SJCRH30 (cell line): ENCODE data around the gene QSOX1. TPM values are rescaled to one million over a fixed set of nuclear protein-coding genes. Genes with fewer than 3 reads are reported as not detected.

ENCODE experiments used
- DNase-seq, 2 experiments: peaks; one replicate each; pipeline ENCODE4 v3.0.0-alpha.2; 2015 to 2020
- H3K27ac ChIP-seq: fragments of 250-450 bp; sonication (Bioruptor Pico); 2 replicates; pipeline ENCODE4 v1.5.1; 2020; ENCODE audit warnings: mild to moderate bottlenecking, moderate library complexity
- H3K27me3 ChIP-seq: fragments of 250-450 bp; sonication (Bioruptor Pico); 2 replicates; pipeline ENCODE4 v1.5.1; 2020; ENCODE audit warnings: mild to moderate bottlenecking, moderate library complexity
- H3K36me3 ChIP-seq: fragments of 250-450 bp; sonication (Bioruptor Pico); 2 replicates; pipeline ENCODE4 v1.5.1; 2020; ENCODE audit warnings: mild to moderate bottlenecking, moderate library complexity
- H3K4me1 ChIP-seq: fragments of 250-450 bp; sonication (Bioruptor Pico); 2 replicates; pipeline ENCODE4 v1.5.1; 2020; ENCODE audit warnings: mild to moderate bottlenecking, moderate library complexity
- H3K4me3 ChIP-seq: fragments of 250-450 bp; sonication (Bioruptor Pico); 2 replicates; pipeline ENCODE4 v1.5.1; 2020; ENCODE audit warnings: mild to moderate bottlenecking, moderate library complexity
- H3K9me3 ChIP-seq: fragments of 250-450 bp; sonication (Bioruptor Pico); replicated peaks from 2 replicates; pipeline ENCODE4 v1.5.1; 2020; ENCODE audit warnings: mild to moderate bottlenecking, moderate library complexity
- total RNA-seq: library from RNA; depleted of rRNA; stranded (reverse); fragments of >200 nt; shearing (Covaris generic); gene quantifications from 2 replicates; pipeline ENCODE4 v1.2.3, GENCODE V29; 2014

The QSOX1 gene
- total RNA-seq, 1 experiment from 2014 or later = 9.8 TPM

DNA sequence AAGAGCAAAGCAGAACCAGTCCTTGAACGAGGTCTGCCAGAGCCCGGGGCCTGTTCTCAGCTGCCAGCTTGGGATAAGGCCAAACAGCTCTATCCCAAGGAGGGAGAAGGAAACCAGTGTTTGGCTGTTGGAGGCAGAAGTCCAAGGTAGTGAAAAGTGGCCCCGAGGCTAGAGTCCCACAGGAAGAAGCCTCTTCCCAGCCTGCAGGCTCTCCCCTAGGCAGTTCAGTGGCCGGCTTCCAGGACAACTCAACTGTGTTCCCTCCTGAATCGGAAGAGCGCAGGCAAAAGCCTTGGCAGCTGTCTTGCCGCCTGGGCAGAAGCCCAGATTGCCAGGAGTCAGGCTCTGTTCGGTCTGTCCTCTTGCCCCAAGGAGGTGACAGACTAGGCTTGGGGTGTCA lies 19.3 kb downstream of the QSOX1 start:
- H3K27ac ChIP-seq = no peak overlapping the region
- no peak overlapping the region for H3K4me3 ChIP-seq
- no peak for DNase-seq
- H3K9me3 ChIP-seq = no peaks in the 10 kb centered on the region
- H3K36me3 ChIP-seq = no peaks in the 10 kb centered on the region
- 0 out of 2 replicates have a peak, but pooled peaks cover 5% of the 10 kb centered on the region for H3K4me1 ChIP-seq
- H3K27me3 ChIP-seq = no peaks in the 10 kb centered on the region

DNA sequence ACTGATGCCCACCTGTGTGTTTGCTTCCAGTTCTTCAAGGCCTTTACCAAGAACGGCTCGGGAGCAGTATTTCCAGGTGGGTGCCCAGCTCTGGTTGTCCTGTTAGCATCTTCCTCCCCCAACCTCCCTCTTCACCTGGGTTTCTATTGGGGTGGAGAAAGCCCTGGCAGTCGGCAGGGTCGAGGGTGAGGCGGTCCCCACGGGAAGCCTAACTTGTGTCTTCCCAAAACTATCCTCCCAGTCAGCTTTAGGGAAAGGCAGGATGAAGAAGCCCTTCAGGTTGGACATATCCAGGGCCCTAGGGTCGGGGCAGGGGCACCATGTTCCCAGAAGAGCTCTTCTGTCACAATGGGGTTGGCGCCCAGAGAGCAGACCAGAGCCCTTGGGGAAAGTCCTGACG lies 20.6 kb downstream of the QSOX1 start:
- H3K27ac ChIP-seq = no peak overlapping the region

DNA sequence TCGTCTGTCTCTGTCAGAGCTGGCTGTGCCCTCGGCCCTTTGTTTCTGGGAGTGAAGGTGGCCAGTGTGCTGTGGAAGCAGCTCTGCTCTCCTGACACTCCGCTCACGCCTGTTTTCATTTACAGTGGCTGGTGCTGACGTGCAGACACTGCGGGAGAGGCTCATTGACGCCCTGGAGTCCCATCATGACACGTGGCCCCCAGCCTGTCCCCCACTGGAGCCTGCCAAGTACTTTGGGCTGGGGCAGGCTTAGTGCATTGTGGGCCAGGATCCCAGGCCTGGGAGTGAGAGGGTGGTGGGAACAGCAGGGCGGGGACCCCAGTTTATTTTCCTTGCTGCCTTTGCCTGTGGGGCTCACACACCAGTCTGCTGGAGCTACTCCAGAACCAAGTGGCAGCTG lies 21.1 kb downstream of the QSOX1 start:
- H3K36me3 ChIP-seq = no peaks in the 10 kb centered on the region
- no peaks in the 10 kb centered on the region for H3K27me3 ChIP-seq
- no peak for DNase-seq
- H3K9me3 ChIP-seq = no peaks in the 10 kb centered on the region
- H3K27ac ChIP-seq = no peak overlapping the region
- H3K4me3 ChIP-seq = no peak overlapping the region
- 0 out of 2 replicates have a peak, but pooled peaks cover 5% of the 10 kb centered on the region for H3K4me1 ChIP-seq

More for the DNA sequence above, 20.6 kb downstream of the QSOX1 start:
- DNase-seq = no peak
- Histone ChIP-seq H3K9me3 (no peaks in the 10 kb centered on the region), H3K4me3 (no peak overlapping the region), H3K27me3 (no peaks in the 10 kb centered on the region), H3K4me1 (0 out of 2 replicates have a peak, but pooled peaks cover 5% of the 10 kb centered on the region), H3K36me3 (no peaks in the 10 kb centered on the region)

DNA sequence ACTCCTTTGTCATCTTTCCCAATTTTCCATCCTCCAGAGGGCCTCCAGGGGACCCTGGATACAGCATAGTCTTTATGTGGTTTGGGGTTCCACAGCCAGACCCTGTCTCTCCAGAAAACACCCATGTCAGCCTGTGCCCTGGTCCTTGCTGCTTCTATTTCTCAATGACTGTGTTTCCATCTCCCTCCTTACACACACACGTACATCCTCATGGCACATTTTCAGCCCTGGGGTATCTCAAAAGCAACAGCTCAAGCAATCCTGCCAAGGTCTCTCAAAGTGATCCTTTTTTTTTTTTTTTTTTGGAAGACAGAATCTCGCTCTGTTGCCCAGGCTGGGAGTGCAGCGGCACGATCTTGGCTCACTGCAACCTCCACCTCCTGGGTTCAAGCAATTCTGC lies 22.3 kb downstream of the QSOX1 start:
- no peaks in the 10 kb centered on the region for H3K9me3 ChIP-seq
- 0 out of 2 replicates have a peak, but pooled peaks cover 5% of the 10 kb centered on the region for H3K4me1 ChIP-seq
- no peak for DNase-seq
- H3K4me3 ChIP-seq = no peak overlapping the region
- no peaks in the 10 kb centered on the region for H3K27me3 ChIP-seq
- no peaks in the 10 kb centered on the region for H3K36me3 ChIP-seq
- no peak overlapping the region for H3K27ac ChIP-seq

DNA sequence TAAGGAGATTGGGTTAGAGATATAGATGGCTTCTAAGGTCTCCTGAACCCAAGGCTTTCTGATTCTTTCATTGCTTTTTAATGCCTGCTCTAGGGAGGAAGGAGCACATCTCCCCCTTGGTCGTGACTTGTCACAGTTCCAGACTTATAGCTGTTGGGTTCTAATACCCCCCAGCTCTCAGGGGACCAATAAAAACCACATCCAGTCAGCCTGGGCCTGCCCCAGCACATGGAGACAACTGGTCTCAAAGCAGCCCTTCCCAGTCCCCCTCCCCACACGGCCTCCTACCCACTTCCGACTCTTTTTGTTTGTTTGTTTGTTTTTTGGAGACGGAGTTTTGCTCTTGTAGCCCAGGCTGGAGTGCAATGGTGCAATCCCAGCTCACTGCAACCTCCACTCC lies 23.3 kb downstream of the QSOX1 start:
- 0 out of 2 replicates have a peak, but pooled peaks cover 5% of the 10 kb centered on the region for H3K4me1 ChIP-seq
- peak in 1 of 2 experiments; percentile 31 for DNase-seq

DNA sequence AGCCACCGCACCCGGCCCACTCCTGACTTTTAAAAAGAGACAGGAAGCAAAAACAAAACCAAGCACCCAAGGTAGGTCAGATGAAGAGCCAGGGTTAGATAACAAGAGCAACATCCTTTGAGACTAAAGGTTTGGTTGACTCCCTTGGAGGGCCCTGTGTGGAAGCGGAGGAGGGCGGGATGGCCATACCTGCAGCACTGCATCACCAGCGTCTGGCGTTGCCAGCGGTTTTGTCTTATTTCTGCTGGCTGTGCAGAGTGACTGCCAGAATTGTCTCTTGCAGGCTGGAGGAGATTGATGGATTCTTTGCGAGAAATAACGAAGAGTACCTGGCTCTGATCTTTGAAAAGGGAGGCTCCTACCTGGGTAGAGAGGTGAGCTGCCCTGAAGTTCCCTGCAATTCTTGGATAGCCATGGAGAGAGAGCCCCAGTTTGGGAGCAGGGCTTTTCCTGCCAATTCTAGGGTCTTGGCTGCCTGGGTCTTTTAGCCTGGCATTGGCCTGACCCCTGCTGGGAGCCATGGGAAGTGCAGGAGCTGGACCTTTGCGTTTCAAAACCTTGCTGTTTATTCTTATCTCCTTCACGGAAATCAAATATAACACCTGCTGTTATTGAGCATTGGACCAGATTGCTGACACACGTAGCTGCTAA lies 24.0 kb downstream of the QSOX1 start:
- Histone ChIP-seq H3K27ac (no peak overlapping the region), H3K4me3 (no peak overlapping the region), H3K9me3 (no peaks in the 10 kb centered on the region), H3K4me1 (0 out of 2 replicates have a peak, but pooled peaks cover 5% of the 10 kb centered on the region), H3K36me3 (no peaks in the 10 kb centered on the region), H3K27me3 (no peaks in the 10 kb centered on the region)
- DNase-seq = peak; percentile 51 to 79

More for the DNA sequence above, 23.3 kb downstream of the QSOX1 start:
- Histone ChIP-seq H3K9me3 (no peaks in the 10 kb centered on the region), H3K27ac (no peak overlapping the region), H3K4me3 (no peak overlapping the region), H3K36me3 (no peaks in the 10 kb centered on the region), H3K27me3 (no peaks in the 10 kb centered on the region)

DNA sequence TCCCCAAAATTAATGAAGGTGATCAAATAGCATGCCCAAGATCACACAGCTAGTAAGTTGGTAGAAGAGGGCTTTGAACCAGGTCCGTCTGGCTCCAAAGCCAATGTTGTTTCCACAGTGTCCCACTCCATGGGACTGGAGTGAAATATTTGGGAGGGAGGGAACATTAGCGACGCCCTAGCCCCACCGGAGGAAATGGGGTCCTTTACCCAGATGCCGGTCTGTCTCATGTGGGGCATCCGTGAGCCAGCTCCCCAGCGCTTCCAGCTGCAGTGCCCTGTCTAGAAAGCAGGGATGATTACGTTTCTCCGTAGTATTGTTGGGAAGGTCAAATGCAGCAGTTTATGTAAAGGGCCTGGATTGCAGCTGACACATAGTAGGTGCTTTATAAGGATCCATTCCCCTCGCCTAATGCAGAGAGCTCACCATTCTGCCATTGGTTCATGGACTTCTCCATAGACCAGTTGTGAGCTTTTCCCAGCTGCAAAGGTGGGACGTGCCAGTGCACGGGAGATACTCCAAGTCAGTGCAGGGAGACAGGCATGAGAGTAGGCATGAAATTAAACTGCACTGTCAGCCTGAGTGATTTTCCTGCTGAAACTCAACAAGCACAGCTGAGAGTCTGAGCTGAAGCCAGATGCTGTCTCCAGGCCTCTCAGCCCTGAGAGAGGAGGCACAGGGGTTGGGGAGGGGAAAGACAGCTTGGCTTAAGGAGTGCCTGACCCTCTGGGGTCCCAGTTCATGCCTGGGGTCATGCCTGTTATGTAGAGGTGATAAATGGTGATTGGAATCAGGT lies 24.7 kb downstream of the QSOX1 start:
- Histone ChIP-seq H3K4me1 (0 out of 2 replicates have a peak, but pooled peaks cover 5% of the 10 kb centered on the region), H3K36me3 (no peaks in the 10 kb centered on the region), H3K9me3 (no peaks in the 10 kb centered on the region), H3K4me3 (no peak overlapping the region), H3K27me3 (no peaks in the 10 kb centered on the region), H3K27ac (no peak overlapping the region)
- no peak for DNase-seq

DNA sequence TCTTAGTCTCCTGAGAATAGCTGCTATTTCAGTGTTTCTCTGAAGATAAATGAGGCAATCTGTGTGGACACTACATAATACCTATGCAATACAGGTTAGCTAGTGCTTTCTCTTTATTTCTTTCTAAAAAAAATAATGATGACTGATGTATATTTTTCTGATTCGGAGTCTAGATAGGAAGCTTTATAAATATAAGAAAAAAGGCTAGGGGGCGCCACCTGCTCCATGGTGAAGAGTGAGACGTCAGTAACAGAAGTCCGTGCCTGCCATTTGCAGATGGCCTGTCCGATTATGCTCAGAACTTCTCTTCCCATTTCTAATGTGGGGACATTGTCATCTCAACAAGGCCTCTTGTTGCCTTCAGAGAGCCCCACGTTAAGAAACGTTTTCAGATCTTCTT lies 26.4 kb downstream of the QSOX1 start:
- H3K9me3 ChIP-seq = no peaks in the 10 kb centered on the region
- peak; percentile 48 to 60 for DNase-seq
- no peaks in the 10 kb centered on the region for H3K27me3 ChIP-seq
- no peaks in the 10 kb centered on the region for H3K36me3 ChIP-seq
- H3K4me1 ChIP-seq = 0 out of 2 replicates have a peak, but pooled peaks cover 5% of the 10 kb centered on the region
- H3K4me3 ChIP-seq = no peak overlapping the region
- H3K27ac ChIP-seq = no peak overlapping the region

DNA sequence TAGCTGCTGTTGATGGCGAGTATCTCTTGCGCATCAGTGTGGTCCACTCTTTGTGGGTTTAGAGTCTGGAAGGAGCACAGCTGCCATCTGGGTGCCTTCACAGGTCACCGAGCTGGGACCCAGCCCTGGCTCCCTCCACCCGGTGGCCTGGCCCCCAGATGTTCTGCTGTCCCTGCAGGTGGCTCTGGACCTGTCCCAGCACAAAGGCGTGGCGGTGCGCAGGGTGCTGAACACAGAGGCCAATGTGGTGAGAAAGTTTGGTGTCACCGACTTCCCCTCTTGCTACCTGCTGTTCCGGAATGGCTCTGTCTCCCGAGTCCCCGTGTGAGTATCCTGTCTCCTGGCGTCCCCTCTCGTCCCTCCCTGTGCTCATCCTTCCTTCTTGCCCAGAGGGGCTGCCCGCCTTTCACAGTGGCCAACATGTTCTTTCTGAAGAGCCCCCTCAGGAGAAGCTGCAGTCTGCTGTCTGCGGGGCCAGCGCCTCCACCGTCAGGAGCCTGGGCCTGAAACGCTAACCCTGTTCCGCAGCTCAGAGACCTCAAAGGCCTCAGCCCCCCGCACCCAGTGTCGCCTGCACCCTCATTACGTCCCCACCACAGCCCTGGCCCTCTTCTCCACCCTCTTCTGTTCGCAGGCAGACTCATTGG lies 27.4 kb downstream of the QSOX1 start:
- DNase-seq = no peak
- H3K36me3 ChIP-seq = no peaks in the 10 kb centered on the region

DNA sequence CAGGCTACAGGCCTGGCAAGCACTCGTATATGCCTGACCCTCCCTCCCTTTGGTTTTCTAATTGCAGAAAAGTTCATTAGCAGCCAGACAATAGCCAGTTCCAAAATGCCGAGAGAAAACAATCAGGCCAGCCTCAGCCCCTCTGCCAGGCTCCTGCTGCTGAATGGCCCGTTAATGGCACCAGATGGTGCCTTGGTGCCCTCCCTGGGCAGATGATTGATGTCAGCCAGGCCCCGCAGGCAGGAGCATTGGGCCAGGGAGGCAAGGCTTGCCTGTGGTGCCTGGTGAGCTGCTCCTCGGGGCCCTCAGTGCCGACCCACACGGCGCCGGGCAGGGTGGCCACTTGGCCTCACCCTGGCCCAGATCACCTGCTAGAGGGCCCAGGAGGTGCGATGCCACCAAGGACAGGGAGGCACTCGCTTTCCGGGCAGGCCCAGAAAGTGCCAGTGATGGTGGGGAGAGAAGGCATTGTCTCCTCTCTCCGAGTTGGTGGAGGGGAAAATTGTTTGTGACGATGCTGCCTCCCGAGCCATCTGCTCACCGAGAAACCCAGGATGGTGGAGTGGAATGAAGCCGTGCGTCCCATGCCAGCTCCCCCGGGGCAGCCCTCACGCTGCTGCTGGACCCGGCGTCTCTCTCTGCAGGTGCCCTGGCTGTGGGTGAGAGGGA lies 28.1 kb downstream of the QSOX1 start:
- Histone ChIP-seq H3K36me3 (no peaks in the 10 kb centered on the region), H3K27me3 (no peaks in the 10 kb centered on the region), H3K27ac (no peak overlapping the region), H3K4me3 (no peak overlapping the region), H3K9me3 (no peaks in the 10 kb centered on the region), H3K4me1 (peaks cover 5% of the 10 kb centered on the region; the same call in 1 of the 2 replicates)
- DNase-seq = no peak

More for the DNA sequence above, 27.4 kb downstream of the QSOX1 start:
- Histone ChIP-seq H3K27ac (no peak overlapping the region), H3K9me3 (no peaks in the 10 kb centered on the region), H3K4me3 (no peak overlapping the region), H3K27me3 (no peaks in the 10 kb centered on the region), H3K4me1 (peaks cover 5% of the 10 kb centered on the region; the same call in 1 of the 2 replicates)

DNA sequence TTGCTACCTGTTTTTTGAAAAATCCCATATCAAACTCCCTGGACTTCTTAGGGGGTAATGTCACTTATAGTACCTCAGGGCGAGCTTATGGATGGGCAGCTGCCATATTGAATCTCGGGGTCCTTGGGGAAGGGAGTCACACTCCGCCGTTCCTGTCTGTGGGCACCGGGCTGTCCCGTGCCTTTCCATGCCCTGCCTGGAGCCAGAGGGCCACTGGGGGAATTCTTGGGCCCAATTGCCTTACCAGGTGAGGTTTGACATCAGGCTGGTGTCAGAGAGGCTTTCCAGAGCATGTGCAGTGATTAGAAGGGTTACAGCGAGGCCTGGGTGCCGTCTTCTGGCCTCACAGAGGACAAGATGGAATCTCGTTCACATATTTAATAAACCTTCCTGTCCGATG lies 28.8 kb downstream of the QSOX1 start:
- H3K36me3 ChIP-seq = no peaks in the 10 kb centered on the region
- no peak overlapping the region for H3K27ac ChIP-seq
- H3K9me3 ChIP-seq = no peaks in the 10 kb centered on the region
- no peaks in the 10 kb centered on the region for H3K27me3 ChIP-seq
- no peak overlapping the region for H3K4me3 ChIP-seq
- no peak for DNase-seq
- H3K4me1 ChIP-seq = peaks cover 5% of the 10 kb centered on the region; the same call in 1 of the 2 replicates

DNA sequence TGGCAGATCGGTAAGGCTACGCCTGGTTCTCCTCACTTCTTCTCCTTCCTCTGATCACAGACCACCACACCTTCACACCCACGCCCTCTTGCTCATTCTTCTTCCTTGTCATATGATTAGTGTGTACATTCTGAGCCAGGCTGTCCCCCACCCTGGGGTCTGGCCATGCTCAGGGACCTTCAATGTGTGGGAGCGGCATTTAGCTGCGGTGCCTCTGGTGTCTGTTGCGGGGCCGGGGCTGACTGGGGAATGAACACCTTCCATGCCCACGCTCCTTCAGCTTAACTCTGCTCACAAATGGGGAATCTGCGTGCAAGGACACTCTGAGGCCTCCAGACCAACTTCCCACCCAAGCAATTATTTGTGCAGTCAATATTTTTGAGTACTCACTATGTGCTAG lies 29.4 kb downstream of the QSOX1 start:
- Histone ChIP-seq H3K9me3 (no peaks in the 10 kb centered on the region), H3K4me3 (no peak overlapping the region), H3K27ac (no peak overlapping the region), H3K36me3 (no peaks in the 10 kb centered on the region), H3K4me1 (no peaks in the 10 kb centered on the region; the same call in 1 of the 2 replicates), H3K27me3 (no peaks in the 10 kb centered on the region)
- no peak for DNase-seq

DNA sequence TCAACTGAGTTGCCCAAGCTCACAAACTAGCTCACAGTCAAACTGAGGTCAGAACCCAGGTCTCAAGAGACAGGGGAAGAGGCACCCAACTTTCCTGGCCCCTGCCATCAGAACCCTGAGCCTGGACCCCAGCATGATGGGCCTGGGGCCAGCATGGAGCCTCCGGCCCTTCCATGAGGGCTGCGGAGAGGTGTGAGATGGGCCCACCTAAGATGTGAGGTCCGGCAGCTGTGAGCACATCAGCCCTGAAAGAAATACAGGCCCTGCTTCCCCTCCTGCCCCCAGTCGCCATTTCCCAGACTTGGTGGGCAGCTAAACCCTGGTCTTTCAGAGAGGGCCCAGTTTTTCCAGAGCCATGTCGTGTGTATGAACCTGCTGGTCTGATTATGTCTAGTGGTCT lies 30.6 kb downstream of the QSOX1 start:
- no peaks in the 10 kb centered on the region; the same call in 1 of the 2 replicates for H3K4me1 ChIP-seq

DNA sequence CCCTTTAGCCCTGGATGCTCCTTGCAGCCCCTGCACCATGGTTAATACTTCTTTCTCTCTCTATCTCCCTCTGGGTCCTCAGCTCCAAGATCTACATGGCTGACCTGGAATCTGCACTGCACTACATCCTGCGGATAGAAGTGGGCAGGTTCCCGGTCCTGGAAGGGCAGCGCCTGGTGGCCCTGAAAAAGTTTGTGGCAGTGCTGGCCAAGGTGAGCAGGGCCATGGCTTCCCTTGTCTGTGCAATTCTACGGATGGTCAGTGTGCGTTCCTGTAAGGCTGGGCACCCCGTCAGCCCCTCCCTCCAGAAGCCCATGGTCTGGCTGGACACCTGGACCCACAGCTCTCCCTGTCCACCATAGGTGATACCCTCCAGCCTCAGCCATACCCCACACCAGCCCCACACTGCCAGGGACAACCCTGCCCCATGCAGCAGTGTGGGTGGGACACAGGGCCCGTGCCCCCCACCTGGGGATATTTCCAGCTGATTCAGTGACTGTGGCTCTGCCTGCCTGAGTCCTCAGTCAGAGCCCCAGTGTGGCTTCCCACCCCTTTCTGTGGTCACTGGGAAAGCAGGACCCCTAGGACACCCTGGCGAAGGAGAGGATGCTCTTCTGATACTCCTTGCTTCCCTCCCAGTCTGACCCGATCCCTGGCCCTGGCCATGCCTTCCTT lies 31.4 kb downstream of the QSOX1 start:
- Histone ChIP-seq H3K9me3 (no peaks in the 10 kb centered on the region), H3K27me3 (no peaks in the 10 kb centered on the region), H3K27ac (no peak overlapping the region), H3K36me3 (no peaks in the 10 kb centered on the region), H3K4me1 (no peaks in the 10 kb centered on the region; the same call in 1 of the 2 replicates), H3K4me3 (no peak overlapping the region)
- no peak for DNase-seq

More for the DNA sequence above, 30.6 kb downstream of the QSOX1 start:
- DNase-seq = no peak
- Histone ChIP-seq H3K27me3 (no peaks in the 10 kb centered on the region), H3K27ac (no peak overlapping the region), H3K9me3 (no peaks in the 10 kb centered on the region), H3K36me3 (no peaks in the 10 kb centered on the region), H3K4me3 (no peak overlapping the region)
